GM12864 (cell line): ENCODE data around the gene MYRIP.

Experiments used
- DNase-seq: peaks from one replicate; pipeline ENCODE4 v3.0.0-alpha.2; 2011; ENCODE audit warnings: low read depth
- H3K4me3 ChIP-seq: 2 replicates; pipeline ENCODE4 v1.5.1; 2011; ENCODE audit warnings: mild to moderate bottlenecking, low read depth, low read length, control low read depth
- TF ChIP-seq, protein P1 (sequence below): IDR thresholded peaks from 2 replicates; pipeline ENCODE4 v1.5.1; 2011; ENCODE audit warnings: low read depth, mild to moderate bottlenecking, moderate library complexity, low read length, control low read depth, inconsistent platforms; ENCODE audit errors: missing control alignments

MYRIP gene

DNA sequence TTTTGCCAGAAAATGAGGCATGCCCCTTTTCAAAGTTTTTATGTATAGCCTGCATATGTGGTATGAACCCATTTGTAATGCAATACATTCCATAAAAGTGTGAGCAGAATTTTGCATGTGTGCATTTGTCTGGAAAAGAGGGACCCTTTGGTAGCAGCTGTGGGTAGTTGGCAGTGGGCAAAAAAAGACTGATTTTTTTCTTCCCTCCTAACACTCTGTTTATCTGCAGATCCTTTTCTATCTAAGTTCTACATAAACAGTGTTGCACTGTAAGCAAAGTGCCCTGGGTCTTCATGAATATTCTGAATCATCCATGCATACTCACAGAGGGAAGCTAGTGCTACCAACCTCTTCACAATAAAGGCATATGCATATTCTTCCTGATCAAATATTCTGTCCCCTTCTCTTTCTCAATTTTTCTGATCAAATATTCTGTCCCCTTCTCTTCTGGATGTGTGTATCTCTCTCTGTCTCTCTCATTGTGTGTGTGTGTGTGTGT lies 288.9 kb downstream of the MYRIP start:
- H3K4me3 ChIP-seq, result no peak overlapping the region
- DNase-seq, result no peak
- TF ChIP-seq, protein P1, sequence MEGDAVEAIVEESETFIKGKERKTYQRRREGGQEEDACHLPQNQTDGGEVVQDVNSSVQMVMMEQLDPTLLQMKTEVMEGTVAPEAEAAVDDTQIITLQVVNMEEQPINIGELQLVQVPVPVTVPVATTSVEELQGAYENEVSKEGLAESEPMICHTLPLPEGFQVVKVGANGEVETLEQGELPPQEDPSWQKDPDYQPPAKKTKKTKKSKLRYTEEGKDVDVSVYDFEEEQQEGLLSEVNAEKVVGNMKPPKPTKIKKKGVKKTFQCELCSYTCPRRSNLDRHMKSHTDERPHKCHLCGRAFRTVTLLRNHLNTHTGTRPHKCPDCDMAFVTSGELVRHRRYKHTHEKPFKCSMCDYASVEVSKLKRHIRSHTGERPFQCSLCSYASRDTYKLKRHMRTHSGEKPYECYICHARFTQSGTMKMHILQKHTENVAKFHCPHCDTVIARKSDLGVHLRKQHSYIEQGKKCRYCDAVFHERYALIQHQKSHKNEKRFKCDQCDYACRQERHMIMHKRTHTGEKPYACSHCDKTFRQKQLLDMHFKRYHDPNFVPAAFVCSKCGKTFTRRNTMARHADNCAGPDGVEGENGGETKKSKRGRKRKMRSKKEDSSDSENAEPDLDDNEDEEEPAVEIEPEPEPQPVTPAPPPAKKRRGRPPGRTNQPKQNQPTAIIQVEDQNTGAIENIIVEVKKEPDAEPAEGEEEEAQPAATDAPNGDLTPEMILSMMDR, result no peak

DNA sequence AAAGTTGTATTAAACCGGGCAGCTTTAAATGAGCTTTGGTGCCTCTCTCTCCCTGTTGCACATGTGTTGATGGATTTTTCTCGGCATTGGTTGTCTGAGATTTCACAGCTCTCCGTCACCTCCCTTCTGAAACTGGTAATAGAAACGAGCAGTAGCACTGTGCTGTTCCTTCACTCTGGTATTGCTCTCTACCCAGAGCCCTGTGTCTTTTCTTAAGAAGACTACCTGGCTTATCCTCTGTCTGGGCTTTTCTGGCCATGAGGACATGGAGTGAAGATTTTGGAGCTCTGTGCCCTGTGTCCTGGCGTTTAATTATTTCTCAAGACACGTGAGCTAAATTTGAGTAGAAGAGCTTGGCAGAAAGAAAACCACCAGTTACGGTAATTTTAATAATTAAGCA lies 290.5 kb downstream of the MYRIP start:
- TF ChIP-seq, protein P1, result no peak
- DNase-seq, result no peak
- no peak overlapping the region for H3K4me3 ChIP-seq

DNA sequence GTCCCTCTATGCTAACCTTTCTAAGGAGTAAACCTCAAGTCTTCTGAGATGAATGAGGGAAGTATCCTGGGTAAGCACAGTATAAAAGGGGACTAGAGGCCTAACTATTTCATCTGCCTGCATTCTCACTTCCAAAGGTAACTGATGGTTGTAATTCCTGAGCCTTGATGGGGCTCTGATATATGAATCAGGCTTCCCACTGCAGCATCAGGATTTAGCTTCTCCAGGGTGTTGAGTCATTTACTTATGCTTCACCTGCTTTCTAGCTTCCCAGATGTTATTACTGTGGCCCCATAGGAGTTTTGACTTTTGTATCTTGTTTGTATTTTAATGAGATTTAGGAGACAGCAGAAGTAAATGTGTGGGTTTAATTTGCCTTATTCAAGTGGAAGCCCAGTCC lies 292.8 kb downstream of the MYRIP start:
- DNase-seq, result no peak
- no peak overlapping the region for H3K4me3 ChIP-seq
- TF ChIP-seq, protein P1, result no peak

DNA sequence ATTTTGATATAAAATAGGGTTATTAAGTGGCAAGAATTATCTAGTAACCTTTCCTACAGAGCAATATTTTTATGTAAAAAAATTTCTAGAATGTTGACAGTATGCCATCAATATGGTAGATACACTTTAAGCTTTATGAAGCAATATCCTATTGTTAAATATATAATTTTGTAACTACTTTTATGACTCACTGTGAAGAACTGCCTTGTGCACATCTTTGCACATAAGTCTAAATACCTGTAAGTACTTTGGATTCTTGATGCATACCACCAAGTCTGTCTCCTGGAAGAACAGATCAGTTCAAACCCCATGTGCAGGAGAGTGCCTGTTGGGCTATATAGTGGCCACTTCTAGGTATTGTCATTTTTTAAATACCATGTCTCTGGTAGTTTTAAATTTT lies 294.4 kb downstream of the MYRIP start:
- H3K4me3 ChIP-seq, result no peak overlapping the region
- DNase-seq, result no peak
- TF ChIP-seq, protein P1, result no peak

DNA sequence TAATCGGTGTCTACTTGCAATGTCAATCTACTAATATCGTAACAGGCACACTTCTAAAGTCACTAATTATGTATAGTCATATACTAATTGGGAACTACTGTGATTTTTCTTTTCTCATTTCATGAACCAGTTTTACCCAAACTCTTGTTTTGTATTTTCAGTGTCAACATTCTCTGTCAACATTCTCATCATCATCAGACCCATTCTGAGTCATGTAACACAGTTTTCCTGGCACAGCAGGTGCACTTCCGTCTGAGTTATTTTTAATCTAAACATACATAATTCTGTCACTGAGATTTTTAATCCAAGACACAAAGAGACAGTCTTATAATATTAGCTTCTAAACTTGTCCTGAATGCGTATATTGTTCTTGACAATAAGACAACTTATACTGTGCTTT lies 295.0 kb downstream of the MYRIP start:
- no peak for DNase-seq
- TF ChIP-seq, protein P1, result no peak
- no peak overlapping the region for H3K4me3 ChIP-seq

DNA sequence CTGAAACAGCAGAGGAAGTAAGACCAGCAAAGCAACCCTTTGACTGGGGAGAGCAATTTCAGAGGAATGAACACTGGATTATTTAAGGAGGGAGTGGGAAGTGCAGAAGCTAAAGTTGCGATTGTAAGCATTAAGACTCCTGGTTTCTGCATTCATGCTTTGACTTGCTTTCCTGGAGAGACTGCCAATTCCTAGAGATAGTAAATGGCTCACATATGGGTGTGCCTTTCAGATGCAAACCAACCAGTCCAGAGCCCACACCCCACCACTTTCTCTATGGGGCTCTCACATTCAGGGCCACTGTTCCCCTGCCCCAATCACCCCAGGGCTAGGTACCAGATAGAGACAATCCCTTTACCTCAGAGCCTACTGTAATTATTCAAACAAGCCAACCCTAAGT lies 299.2 kb downstream of the MYRIP start:
- H3K4me3 ChIP-seq, result no peak overlapping the region
- DNase-seq, result no peak
- TF ChIP-seq, protein P1, result no peak

DNA sequence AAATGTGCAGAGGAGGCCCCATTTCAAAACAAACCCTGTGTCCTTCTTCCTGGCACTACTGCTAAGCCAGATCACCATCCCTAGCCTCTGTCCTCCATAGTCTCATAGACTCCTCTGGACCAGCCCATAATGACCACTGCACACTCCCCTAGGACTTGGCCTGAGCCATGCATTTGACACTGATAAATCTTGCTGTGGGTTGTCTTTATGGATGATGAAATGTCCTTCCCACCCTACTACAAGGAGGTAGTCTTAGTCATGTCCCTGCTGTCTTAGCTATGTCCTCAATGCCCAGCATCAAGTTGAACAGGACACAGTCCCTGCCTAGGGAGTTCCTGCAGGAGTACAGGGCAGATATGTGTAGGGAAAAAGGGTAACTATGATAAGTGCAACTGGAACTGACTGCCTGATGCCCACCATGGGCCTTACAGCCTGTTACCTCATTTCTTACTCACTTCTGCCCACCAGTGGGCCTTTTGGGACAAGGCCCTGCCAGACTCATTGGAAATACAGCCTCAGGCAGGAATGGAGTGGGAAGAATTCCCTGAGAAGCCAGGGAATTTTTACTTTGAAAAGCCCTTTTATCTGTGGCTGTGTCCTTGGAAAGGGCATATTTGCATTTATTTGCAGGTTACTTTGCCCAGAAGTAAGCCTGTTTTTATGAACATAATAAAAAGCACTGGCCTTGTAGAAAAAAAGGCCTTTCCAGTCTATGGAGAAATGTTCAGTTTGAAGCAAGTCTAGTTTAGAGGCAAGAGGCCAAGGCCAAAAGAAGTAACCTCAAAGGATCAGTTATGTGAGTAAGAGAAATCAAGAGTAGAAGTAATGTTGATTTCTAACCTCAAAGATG lies 300.5 kb downstream of the MYRIP start:
- TF ChIP-seq, protein P1, result no peak
- H3K4me3 ChIP-seq, result no peak overlapping the region
- no peak for DNase-seq
